B cell (primary cell): ENCODE results near the gene MICU1. TPM values are rescaled to one million over a fixed set of nuclear protein-coding genes. Genes with fewer than 3 reads are reported as not detected.

Experiments
- ATAC-seq: fragments of 200-7000 bp; cut with Tn5 transposase; one replicate; pipeline ENCODE4 v1.10.0; 2021; ENCODE audit warnings: low read depth, mild to moderate bottlenecking, moderate number of reproducible peaks, moderate library complexity
- CTCF ChIA-PET: fragments of 350-600 bp; sonication (Branson Sonifier 250); formaldehyde crosslinking; loops from one replicate; lab custom pipeline; 2021; ENCODE audit warnings: antibody characterized with exemption, inconsistent platforms; lab: Charles Lee
- POLR2A ChIA-PET: fragments of 350-600 bp; sonication (Branson Sonifier 250); formaldehyde crosslinking; loops from one replicate; lab custom pipeline; 2021; ENCODE audit warnings: antibody characterized with exemption; lab: Charles Lee
- DNase-seq: peaks from one replicate; pipeline ENCODE4 v3.0.0; 2013
- H2AFZ ChIP-seq: 2 replicates; pipeline ENCODE4 v1.6.1; 2012; ENCODE audit warnings: mild to moderate bottlenecking, low read depth, low read length; ENCODE audit not compliant: insufficient read depth, poor library complexity, severe bottlenecking
- H3K27ac ChIP-seq, 2 donors: 1 replicate in 1 of 2; 2 replicates in 1 of 2; pipeline ENCODE4 v1.5.1; 2012 to 2013; ENCODE audit warnings: low read length in 2 of 2, mild to moderate bottlenecking in 2 of 2, moderate library complexity in 1 of 2
- H3K27me3 ChIP-seq, 4 experiments: fragments of 200-600 bp in 1 of 4; sonication (generic) in 1 of 4; replicated peaks in 1 of 4; 1 replicate in 2 of 4; 2 replicates in 2 of 4; pipeline versions ENCODE4 v1.6.1 to v1.7.0; 2013 to 2016; ENCODE audit warnings: low read length in 3 of 4, mild to moderate bottlenecking in 2 of 4, mixed read lengths in 1 of 4, moderate library complexity in 1 of 4; ENCODE audit not compliant: insufficient read depth in 4 of 4, control insufficient read depth in 3 of 4; ENCODE audit errors: control extremely low read depth in 1 of 4
- H3K36me3 ChIP-seq, 2 experiments: replicated peaks in 1 of 2; 1 replicate in 1 of 2; 2 replicates in 1 of 2; pipeline versions ENCODE4 v1.6.1 to v1.7.1; 2013; ENCODE audit warnings: low read length in 1 of 2; ENCODE audit not compliant: insufficient read depth in 2 of 2, control insufficient read depth in 1 of 2; ENCODE audit errors: control extremely low read depth in 1 of 2, extremely low read depth in 1 of 2
- H3K4me1 ChIP-seq, 2 donors: fragments of 200-600 bp in 1 of 2; sonication (generic) in 1 of 2; 1 replicate in 1 of 2; 2 replicates in 1 of 2; pipeline versions ENCODE4 v1.5.1 to v1.6.1; 2013 to 2017; ENCODE audit warnings: low read length in 2 of 2; ENCODE audit not compliant: control insufficient read depth in 2 of 2, insufficient read depth in 2 of 2
- H3K4me2 ChIP-seq: replicated peaks from 2 replicates; pipeline ENCODE3; 2012; ENCODE audit warnings: mild to moderate bottlenecking, low read depth, low read length; ENCODE audit not compliant: poor library complexity, severe bottlenecking
- H3K4me3 ChIP-seq, 5 experiments: fragments of 200-600 bp in 1 of 5; sonication (generic) in 1 of 5; 1 replicate in 3 of 5; 2 replicates in 2 of 5; pipeline versions ENCODE4 v1.5.1 to v1.7.0; 2011 to 2016; ENCODE audit warnings: low read length in 4 of 5, mild to moderate bottlenecking in 4 of 5, low read depth in 2 of 5, control low read depth in 1 of 5, moderate library complexity in 1 of 5; ENCODE audit not compliant: insufficient read depth in 1 of 5; ENCODE audit errors: control extremely low read depth in 1 of 5, extremely low read depth in 1 of 5
- H3K79me2 ChIP-seq: fragments of 200-600 bp; sonication (generic); one replicate; pipeline ENCODE4 v1.6.0; 2016; ENCODE audit warnings: low read length; ENCODE audit not compliant: control insufficient read depth, insufficient read depth
- H3K9ac ChIP-seq: fragments of 200-600 bp; sonication (generic); 2 replicates; pipeline ENCODE4 v1.6.1; 2017; ENCODE audit warnings: mild to moderate bottlenecking, low read length, moderate library complexity
- H3K9me3 ChIP-seq, 3 donors: one replicate each; pipeline versions ENCODE4 v1.6.1 to v1.7.1; 2013; ENCODE audit warnings: low read length in 2 of 3; ENCODE audit not compliant: control insufficient read depth in 2 of 3, insufficient read depth in 1 of 3; ENCODE audit errors: control extremely low read depth in 1 of 3
- H4K20me1 ChIP-seq: 2 replicates; pipeline ENCODE4 v1.6.0; 2012; ENCODE audit warnings: mild to moderate bottlenecking, low read length; ENCODE audit not compliant: insufficient read depth, control insufficient read depth, poor library complexity, severe bottlenecking
- H3K27ac Mint-ChIP-seq: one replicate; pipeline ENCODE4 v1.8.0; 2021; ENCODE audit warnings: mixed read lengths
- H3K27me3 Mint-ChIP-seq: one replicate; pipeline ENCODE4 v1.8.0; 2021; ENCODE audit warnings: mixed read lengths
- H3K4me1 Mint-ChIP-seq: one replicate; pipeline ENCODE4 v1.8.0; 2021; ENCODE audit warnings: mixed read lengths
- H3K4me3 Mint-ChIP-seq: one replicate; pipeline ENCODE4 v1.8.0; 2021; ENCODE audit warnings: mixed read lengths
- H3K9me3 Mint-ChIP-seq: one replicate; pipeline ENCODE4 v1.8.0; 2022; ENCODE audit warnings: mixed read lengths; ENCODE audit not compliant: insufficient read depth
- EZH2 ChIP-seq: IDR thresholded peaks from 2 replicates; pipeline ENCODE4 v1.6.1; 2012; ENCODE audit warnings: borderline replicate concordance, low read depth, mild to moderate bottlenecking, moderate library complexity, low read length; ENCODE audit not compliant: insufficient read depth, poor library complexity, severe bottlenecking
- WGBS: methylation state at CpG from one replicate; pipeline ENCODE4 v1.1.5; 2013; ENCODE audit warnings: missing lambda C conversion rate; ENCODE audit not compliant: insufficient coverage; 5-methylcytosine and 5-hydroxymethylcytosine counted together
- intact Hi-C: fragments of 100-400 bp; cut with micrococcal nuclease; formaldehyde crosslinking; loops from one replicate; pipeline ENCODE4 v1.10.0; 2022
- polyA plus RNA-seq: library from polyadenylated mRNA; depleted of rRNA; stranded (reverse); fragments of >200 nt; gene quantifications from 2 replicates; pipeline ENCODE4 v1.2.3, GENCODE V29; 2012
- total RNA-seq, 2 donors: library from RNA; stranded (reverse); fragments of 120-200 nt in 1 of 2; gene quantifications; 1 replicate in 1 of 2; 2 replicates in 1 of 2; pipeline versions ENCODE4 v1.2.3 to v1.2.4, GENCODE V29; 2013 to 2022
- TF ChIP-seq, protein P1 (sequence below): fragments of 200-600 bp; IDR thresholded peaks from one replicate; pipeline ENCODE4 v1.8.0; 2022; ENCODE audit warnings: antibody characterized with exemption, mild to moderate bottlenecking

Gene MICU1
- total and polyA plus RNA-seq, 2 donors (not counting 1 experiment from before 2014, with no cell fraction given): 12.0 to 34.7 TPM

DNA sequence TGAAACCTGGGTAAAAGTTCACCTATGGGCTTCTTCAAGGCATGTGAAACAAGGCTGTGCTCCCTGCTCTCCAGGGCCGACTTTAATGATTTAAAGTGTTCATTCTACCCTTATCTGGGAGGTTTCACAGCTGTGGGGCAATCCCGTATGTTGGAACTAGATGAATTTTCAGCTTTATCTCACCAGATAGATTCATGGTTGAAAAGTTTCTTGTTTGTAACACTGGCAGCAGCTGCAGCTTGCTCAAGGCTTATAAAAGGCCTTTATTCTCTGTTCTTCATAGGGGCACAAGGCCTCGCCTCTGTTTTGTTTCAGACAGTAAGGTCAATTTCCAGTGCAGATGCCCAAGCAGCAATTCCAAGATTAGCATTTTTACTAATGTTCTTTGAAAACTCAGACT is 200.7 kb downstream of the MICU1 start:
- H3K4me2 ChIP-seq: no peak overlapping the region
- Mint-ChIP-seq H3K9me3 (no peaks in the 10 kb centered on the region), H3K4me1 (no peaks in the 10 kb centered on the region), H3K4me3 (no peak overlapping the region), H3K27me3 (no peaks in the 10 kb centered on the region), H3K27ac (no peak overlapping the region)
- ATAC-seq (no peak), DNase-seq (no peak)
- TF ChIP-seq EZH2: no peak
- TF ChIP-seq, protein P1, sequence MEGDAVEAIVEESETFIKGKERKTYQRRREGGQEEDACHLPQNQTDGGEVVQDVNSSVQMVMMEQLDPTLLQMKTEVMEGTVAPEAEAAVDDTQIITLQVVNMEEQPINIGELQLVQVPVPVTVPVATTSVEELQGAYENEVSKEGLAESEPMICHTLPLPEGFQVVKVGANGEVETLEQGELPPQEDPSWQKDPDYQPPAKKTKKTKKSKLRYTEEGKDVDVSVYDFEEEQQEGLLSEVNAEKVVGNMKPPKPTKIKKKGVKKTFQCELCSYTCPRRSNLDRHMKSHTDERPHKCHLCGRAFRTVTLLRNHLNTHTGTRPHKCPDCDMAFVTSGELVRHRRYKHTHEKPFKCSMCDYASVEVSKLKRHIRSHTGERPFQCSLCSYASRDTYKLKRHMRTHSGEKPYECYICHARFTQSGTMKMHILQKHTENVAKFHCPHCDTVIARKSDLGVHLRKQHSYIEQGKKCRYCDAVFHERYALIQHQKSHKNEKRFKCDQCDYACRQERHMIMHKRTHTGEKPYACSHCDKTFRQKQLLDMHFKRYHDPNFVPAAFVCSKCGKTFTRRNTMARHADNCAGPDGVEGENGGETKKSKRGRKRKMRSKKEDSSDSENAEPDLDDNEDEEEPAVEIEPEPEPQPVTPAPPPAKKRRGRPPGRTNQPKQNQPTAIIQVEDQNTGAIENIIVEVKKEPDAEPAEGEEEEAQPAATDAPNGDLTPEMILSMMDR: no peak
- no peak overlapping the region for H3K4me3 ChIP-seq
- H3K9ac ChIP-seq: no peak overlapping the region
- no peaks in the 10 kb centered on the region for H3K79me2 ChIP-seq
- no peaks in the 10 kb centered on the region for H3K9me3 ChIP-seq
- POLR2A ChIA-PET: no interaction called here
- H3K27me3 ChIP-seq: no peaks in the 10 kb centered on the region
- H2AFZ ChIP-seq: no peak overlapping the region
- intact Hi-C loops: no loop called here
- CTCF ChIA-PET: no interaction called here
- peaks cover 7 to 15% of the 10 kb centered on the region in 2 experiments for H3K36me3 ChIP-seq
- no peak overlapping the region for H3K27ac ChIP-seq
- 100% methylated on average over 2 of the region's 3 CpGs for whole genome bisulfite sequencing
- no peaks in the 10 kb centered on the region for H4K20me1 ChIP-seq
- H3K4me1 ChIP-seq: no peaks in the 10 kb centered on the region

DNA sequence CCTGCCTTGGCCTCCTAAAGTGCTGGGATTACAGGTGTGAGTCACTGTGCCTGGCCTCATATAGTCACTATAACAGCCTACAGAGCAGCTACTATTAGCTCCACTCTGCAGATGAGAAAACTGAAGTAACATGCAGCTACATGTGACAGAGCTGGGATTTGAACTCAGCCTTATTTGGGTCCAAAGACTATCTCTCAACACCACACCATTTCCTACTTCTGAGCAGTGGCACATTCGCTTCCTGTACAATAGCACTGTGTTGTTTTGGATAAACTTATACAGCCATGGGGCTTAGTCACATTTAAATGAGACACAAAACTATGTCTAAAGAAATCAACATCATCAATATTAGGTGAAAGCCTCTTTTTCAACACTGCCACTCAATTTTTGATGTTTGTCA is 201.3 kb downstream of the MICU1 start:
- H3K4me3 Mint-ChIP-seq: no peak overlapping the region
- Histone ChIP-seq H3K4me2 (no peak overlapping the region), H3K9ac (no peak overlapping the region), H3K4me3 (no peak overlapping the region), H3K27ac (no peak overlapping the region), H2AFZ (no peak overlapping the region), H3K9me3 (no peaks in the 10 kb centered on the region), H3K36me3 (peaks cover 7 to 15% of the 10 kb centered on the region in 2 experiments), H4K20me1 (no peaks in the 10 kb centered on the region), H3K4me1 (no peaks in the 10 kb centered on the region), H3K27me3 (no peaks in the 10 kb centered on the region), H3K79me2 (no peaks in the 10 kb centered on the region)
- no CpG with 5 or more reads among the region's 1 CpG for WGBS
- H3K27me3 Mint-ChIP-seq: no peaks in the 10 kb centered on the region
- no peaks in the 10 kb centered on the region for H3K9me3 Mint-ChIP-seq
- DNase-seq (no peak), ATAC-seq (no peak)
- CTCF ChIA-PET: interaction anchor here (0.6 kb wide), 1 partner anchor 18 kb away, joined by 3 read pairs; no protein-coding TSS in a partner anchor
- TF ChIP-seq EZH2: no peak
- TF ChIP-seq, protein P1: no peak
- intact Hi-C loops: no loop called here
- POLR2A ChIA-PET: no interaction called here
- no peak overlapping the region for H3K27ac Mint-ChIP-seq
- H3K4me1 Mint-ChIP-seq: no peaks in the 10 kb centered on the region
